SK-N-SH (cell line): ENCODE results near the gene CTAG1A. TPM values are rescaled to one million over a fixed set of nuclear protein-coding genes. Genes with fewer than 3 reads are reported as not detected.

Experiments
- CTCF ChIA-PET: fragments of 300-600, 350-600 bp; formaldehyde crosslinking; extraction: SDS; loops from one replicate; lab custom pipeline; 2021; lab: Yijun Ruan, JAX
- POLR2A ChIA-PET: fragments of 350-600 bp; sonication (Branson Sonifier 250); formaldehyde crosslinking; extraction: SDS; loops from one replicate; lab custom pipeline; 2020; ENCODE audit warnings: antibody characterized with exemption, inconsistent platforms; lab: Yijun Ruan, JAX
- DNase-seq: peaks from one replicate; pipeline ENCODE4 v3.0.0; 2012
- H2AFZ ChIP-seq: fragments of 200-600 bp; sonication (generic); 2 replicates; pipeline ENCODE4 v1.8.1; 2016; ENCODE audit warnings: antibody characterized with exemption, mild to moderate bottlenecking, low read depth
- H3F3A ChIP-seq: fragments of 200-600 bp; sonication (generic); replicated peaks from 2 replicates; pipeline ENCODE3; 2016; ENCODE audit warnings: antibody characterized with exemption, mild to moderate bottlenecking; ENCODE audit not compliant: insufficient read depth
- H3K27ac ChIP-seq, 2 experiments: fragments of 200-500 bp in 1 of 2; fragments of 200-600 bp in 1 of 2; sonication (Bioruptor generic) in 1 of 2; sonication (generic), shearing (Covaris generic) in 1 of 2; 2 replicates each; pipeline versions ENCODE4 v1.5.1 to v1.6.1; 2014 to 2016; ENCODE audit warnings: low read depth in 2 of 2, inconsistent platforms in 1 of 2, low read length in 1 of 2, mild to moderate bottlenecking in 1 of 2, mixed read lengths in 1 of 2
- H3K27me3 ChIP-seq: fragments of 200-600 bp; sonication (generic), shearing (Covaris generic); 2 replicates; pipeline ENCODE4 v1.6.1; 2016; ENCODE audit warnings: mixed run types; ENCODE audit not compliant: insufficient read depth
- H3K36me3 ChIP-seq, 2 experiments: fragments of 200-500 bp in 1 of 2; fragments of 200-600 bp in 1 of 2; sonication (Bioruptor generic) in 1 of 2; sonication (generic) in 1 of 2; replicated peaks in 1 of 2; 2 replicates each; pipeline versions ENCODE3 to v1.5.1; 2014 to 2016; ENCODE audit warnings: low read length in 1 of 2, mild to moderate bottlenecking in 1 of 2; ENCODE audit not compliant: insufficient read depth in 2 of 2, control insufficient read depth in 1 of 2
- H3K4me1 ChIP-seq, 2 experiments: fragments of 200-500 bp in 1 of 2; fragments of 200-600 bp in 1 of 2; sonication (Bioruptor generic) in 1 of 2; sonication (generic), shearing (Covaris generic) in 1 of 2; 2 replicates each; pipeline versions ENCODE4 v1.5.1 to v1.6.1; 2014 to 2016; ENCODE audit warnings: low read depth in 1 of 2, low read length in 1 of 2, mixed run types in 1 of 2; ENCODE audit not compliant: insufficient read depth in 2 of 2, control insufficient read depth in 1 of 2
- H3K4me2 ChIP-seq: fragments of 200-600 bp; sonication (generic), shearing (Covaris generic); 2 replicates; pipeline ENCODE4 v1.6.1; 2017; ENCODE audit warnings: mixed run types
- H3K4me3 ChIP-seq, 2 experiments: fragments of 200-500 bp in 1 of 2; fragments of 200-600 bp in 1 of 2; sonication (Bioruptor generic) in 1 of 2; sonication (generic), shearing (Covaris generic) in 1 of 2; 2 replicates each; pipeline versions ENCODE4 v1.5.1 to v1.8.1; 2014 to 2016; ENCODE audit warnings: low read depth in 2 of 2, inconsistent platforms in 1 of 2, low read length in 1 of 2, mild to moderate bottlenecking in 1 of 2, mixed read lengths in 1 of 2, moderate library complexity in 1 of 2
- H3K79me2 ChIP-seq: fragments of 200-600 bp; sonication (generic); 2 replicates; pipeline ENCODE4 v1.8.1; 2017; ENCODE audit warnings: mild to moderate bottlenecking; ENCODE audit not compliant: insufficient read depth
- H3K9ac ChIP-seq: fragments of 200-600 bp; sonication (generic); 2 replicates; pipeline ENCODE4 v1.6.1; 2017; ENCODE audit warnings: mixed run types
- H3K9me2 ChIP-seq: fragments of 200-600 bp; sonication (generic); 2 replicates; pipeline ENCODE4 v1.6.1; 2017; ENCODE audit warnings: mixed run types
- H3K9me3 ChIP-seq: fragments of 200-600 bp; sonication (generic); 2 replicates; pipeline ENCODE4 v1.6.1; 2017; ENCODE audit warnings: mixed run types, mild to moderate bottlenecking, moderate library complexity
- H4K20me1 ChIP-seq: fragments of 200-600 bp; sonication (generic); 2 replicates; pipeline ENCODE4 v1.6.1; 2017; ENCODE audit warnings: mild to moderate bottlenecking, mixed run types; ENCODE audit not compliant: insufficient read depth
- CHD2 ChIP-seq: fragments of 150-350 bp; IDR thresholded peaks from 2 replicates; pipeline ENCODE4 v1.6.1; 2018; ENCODE audit warnings: low read length; ENCODE audit not compliant: partially characterized antibody
- ELF1 ChIP-seq: IDR thresholded peaks from 2 replicates; pipeline ENCODE4 v1.4.0; 2012
- EP300 ChIP-seq, 2 experiments: IDR thresholded peaks; 2 replicates each; pipeline versions ENCODE4 v1.4.0 to v1.6.1; 2012; ENCODE audit warnings: borderline replicate concordance in 1 of 2, low read depth in 1 of 2, low read length in 1 of 2
- EZH2phosphoT487 ChIP-seq: fragments of 200-600 bp; sonication (generic); IDR thresholded peaks from 2 replicates; pipeline ENCODE4 v1.6.1; 2017; ENCODE audit warnings: low read depth, mixed run types, mild to moderate bottlenecking, antibody characterized with exemption, moderate library complexity, borderline replicate concordance
- FOSL2 ChIP-seq: IDR thresholded peaks from 2 replicates; pipeline ENCODE4 v1.4.0; 2012; ENCODE audit warnings: low read depth, mild to moderate bottlenecking, moderate library complexity, borderline replicate concordance
- FOXJ3 ChIP-seq: sonication (generic); formaldehyde crosslinking; IDR thresholded peaks from 2 replicates; pipeline ENCODE4 v1.5.1; 2020; ENCODE audit warnings: mild to moderate bottlenecking, missing genetic modification reagents
- FOXM1 ChIP-seq: IDR thresholded peaks from 2 replicates; pipeline ENCODE4 v1.4.0; 2012; ENCODE audit warnings: low read depth, mild to moderate bottlenecking
- GABPA ChIP-seq: IDR thresholded peaks from 2 replicates; pipeline ENCODE4 v1.4.0; 2012; ENCODE audit warnings: low read depth, mild to moderate bottlenecking
- GATA2 ChIP-seq: sonication (generic); formaldehyde crosslinking; IDR thresholded peaks from 2 replicates; pipeline ENCODE4 v1.5.0; 2020; ENCODE audit warnings: mild to moderate bottlenecking, missing genetic modification reagents
- JUND ChIP-seq: IDR thresholded peaks from 2 replicates; pipeline ENCODE4 v1.4.0; 2012
- MXI1 ChIP-seq: IDR thresholded peaks from 2 replicates; pipeline ENCODE4 v1.6.1; 2012; ENCODE audit warnings: mild to moderate bottlenecking, low read depth, low read length, improper control_type of control experiment
- NFIC ChIP-seq: IDR thresholded peaks from 2 replicates; pipeline ENCODE4 v1.4.0; 2012; ENCODE audit warnings: borderline replicate concordance
- NRF1 ChIP-seq: IDR thresholded peaks from 2 replicates; pipeline ENCODE4 v1.6.1; 2012; ENCODE audit warnings: low read depth, mild to moderate bottlenecking, low read length
- POLR2AphosphoS5 ChIP-seq: IDR thresholded peaks from 2 replicates; pipeline ENCODE4 v1.6.1; 2012; ENCODE audit warnings: low read depth, low read length
- RAD21 ChIP-seq: IDR thresholded peaks from 2 replicates; pipeline ENCODE4 v1.6.1; 2012; ENCODE audit warnings: mild to moderate bottlenecking, low read length
- REST ChIP-seq: IDR thresholded peaks from 2 replicates; pipeline ENCODE4 v1.6.1; 2012; ENCODE audit warnings: mild to moderate bottlenecking, low read depth, low read length, moderate library complexity
- SIN3A ChIP-seq: IDR thresholded peaks from 2 replicates; pipeline ENCODE4 v1.6.1; 2012; ENCODE audit warnings: low read depth, mild to moderate bottlenecking, low read length, moderate library complexity, borderline replicate concordance
- TAF1 ChIP-seq: IDR thresholded peaks from 2 replicates; pipeline ENCODE4 v1.6.1; 2012; ENCODE audit warnings: low read depth, mild to moderate bottlenecking, low read length, moderate library complexity, borderline replicate concordance
- WGBS: methylation state at CpG from one replicate; pipeline ENCODE4 v1.1.6; 2017; ENCODE audit warnings: low lambda C conversion rate; 5-methylcytosine and 5-hydroxymethylcytosine counted together
- polyA plus RNA-seq, 3 experiments: library from polyadenylated mRNA; depleted of rRNA; stranded (reverse); fragments of >200 nt; gene quantifications; 2 replicates each; pipeline ENCODE4 v1.2.3, GENCODE V29; 2012
- TF ChIP-seq, protein P1 (sequence below): fragments of 150-350 bp; IDR thresholded peaks from 2 replicates; pipeline ENCODE4 v1.6.1; 2017; ENCODE audit warnings: antibody characterized with exemption, low read length, low read depth, borderline replicate concordance
- TF ChIP-seq, protein P2 (sequence below): IDR thresholded peaks from 2 replicates; pipeline ENCODE4 v1.4.0; 2012; ENCODE audit warnings: low read depth, borderline replicate concordance
- TF ChIP-seq, protein P3 (sequence below): fragments of 200-600 bp; sonication (generic); IDR thresholded peaks from 2 replicates; pipeline ENCODE4 v1.6.1; 2017; ENCODE audit warnings: antibody characterized with exemption, mild to moderate bottlenecking, moderate library complexity

The CTAG1A gene
- polyA plus RNA-seq, 1 of the 3 experiments (the other 2 are of a cell fraction): not detected

DNA sequence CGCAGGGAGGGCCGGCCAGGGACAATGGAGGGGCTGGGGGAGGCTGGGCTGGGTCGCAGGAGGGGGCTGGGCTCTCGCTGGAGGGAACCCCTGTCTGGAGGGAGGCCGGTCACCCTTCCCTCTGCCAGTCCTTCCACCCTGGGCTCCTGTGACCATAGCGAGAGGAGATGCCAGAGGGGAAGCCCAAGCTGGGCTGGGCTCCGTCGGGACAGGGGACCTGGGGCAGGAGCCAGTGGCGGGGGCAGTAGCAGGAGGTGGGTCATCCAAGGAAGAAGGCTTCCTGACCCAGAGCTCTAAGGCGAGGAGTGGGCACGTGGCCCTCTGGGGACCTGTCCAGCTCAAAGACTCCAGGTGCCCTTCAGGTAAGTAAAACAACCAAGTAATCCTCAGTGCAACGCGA lies 17.3 kb downstream of the CTAG1A start:
- Histone ChIP-seq H3K9me2 (no peaks in the 10 kb centered on the region), H3K9me3 (no peaks in the 10 kb centered on the region)
- no peak for TF ChIP-seq FOXJ3 (CRISPR knock-in tag)
- TF ChIP-seq JUND: no peak
- no peak for TF ChIP-seq FOXM1
- TF ChIP-seq GABPA: no peak
- TF ChIP-seq, protein P1, sequence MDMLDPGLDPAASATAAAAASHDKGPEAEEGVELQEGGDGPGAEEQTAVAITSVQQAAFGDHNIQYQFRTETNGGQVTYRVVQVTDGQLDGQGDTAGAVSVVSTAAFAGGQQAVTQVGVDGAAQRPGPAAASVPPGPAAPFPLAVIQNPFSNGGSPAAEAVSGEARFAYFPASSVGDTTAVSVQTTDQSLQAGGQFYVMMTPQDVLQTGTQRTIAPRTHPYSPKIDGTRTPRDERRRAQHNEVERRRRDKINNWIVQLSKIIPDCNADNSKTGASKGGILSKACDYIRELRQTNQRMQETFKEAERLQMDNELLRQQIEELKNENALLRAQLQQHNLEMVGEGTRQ: no peak
- TF ChIP-seq RAD21: no peak
- TF ChIP-seq SIN3A: no peak
- no peak for TF ChIP-seq NRF1
- TF ChIP-seq EP300 (IDR thresholded peaks at IDR 0.05; ENCODE audit: borderline replicate concordance in 1 of 2, low read depth in 1 of 2, low read length in 1 of 2): no peak
- no peak for TF ChIP-seq CHD2
- TF ChIP-seq, protein P2, sequence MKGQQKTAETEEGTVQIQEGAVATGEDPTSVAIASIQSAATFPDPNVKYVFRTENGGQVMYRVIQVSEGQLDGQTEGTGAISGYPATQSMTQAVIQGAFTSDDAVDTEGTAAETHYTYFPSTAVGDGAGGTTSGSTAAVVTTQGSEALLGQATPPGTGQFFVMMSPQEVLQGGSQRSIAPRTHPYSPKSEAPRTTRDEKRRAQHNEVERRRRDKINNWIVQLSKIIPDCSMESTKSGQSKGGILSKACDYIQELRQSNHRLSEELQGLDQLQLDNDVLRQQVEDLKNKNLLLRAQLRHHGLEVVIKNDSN: no peak
- no peak for TF ChIP-seq MXI1
- TF ChIP-seq POLR2AphosphoS5: no peak
- TF ChIP-seq EZH2phosphoT487: no peak
- no peak for TF ChIP-seq GATA2 (CRISPR knock-in tag)
- TF ChIP-seq NFIC: no peak
- no peak for TF ChIP-seq TAF1
- TF ChIP-seq, all 33 proteins: peak for 0
- H4K20me1 ChIP-seq: no peaks in the 10 kb centered on the region
- no peak overlapping the region for H3K4me2 ChIP-seq
- H3K4me1 ChIP-seq: peaks cover 0 to 10% of the 10 kb centered on the region in 2 experiments; a peak in 1 of 4 replicates
- H3K79me2 ChIP-seq: no peaks in the 10 kb centered on the region
- H2AFZ ChIP-seq: no peak overlapping the region
- ChIA-PET CTCF (no interaction called here), POLR2A (no interaction called here)
- whole genome bisulfite sequencing: 32% methylated on average over 11 of the region's 13 CpGs
- H3F3A ChIP-seq: peaks cover 8% of the 10 kb centered on the region
- no peaks in the 10 kb centered on the region for H3K36me3 ChIP-seq
- no peak for DNase-seq
- no peak overlapping the region for H3K9ac ChIP-seq
- no peak overlapping the region for H3K27ac ChIP-seq
- H3K27me3 ChIP-seq: 0 out of 2 replicates have a peak, but pooled peaks cover 8% of the 10 kb centered on the region
- no peak overlapping the region for H3K4me3 ChIP-seq

- no peak overlapping the region for H3K9ac ChIP-seq
- peaks cover 8% of the 10 kb centered on the region for H3F3A ChIP-seq
- no peak overlapping the region for H2AFZ ChIP-seq
- peaks cover 8% of the 10 kb centered on the region; the same call in 1 of the 2 replicates for H3K27me3 ChIP-seq
- DNase-seq: no peak
- no peaks in the 10 kb centered on the region for H4K20me1 ChIP-seq
- WGBS: 50% methylated on average over 18 of the region's 18 CpGs
- H3K27ac ChIP-seq: no peak overlapping the region
- POLR2A ChIA-PET: no interaction called here
- CTCF ChIA-PET: no interaction called here
- H3K9me2 ChIP-seq: no peaks in the 10 kb centered on the region
- H3K79me2 ChIP-seq: no peaks in the 10 kb centered on the region
- H3K4me1 ChIP-seq: peaks cover 0 to 10% of the 10 kb centered on the region in 2 experiments; a peak in 1 of 4 replicates
- H3K36me3 ChIP-seq: no peaks in the 10 kb centered on the region
- no peak overlapping the region for H3K4me3 ChIP-seq
- H3K4me2 ChIP-seq: no peak overlapping the region; the same call in 1 of the 2 replicates
- H3K9me3 ChIP-seq: no peaks in the 10 kb centered on the region
- no peak for TF ChIP-seq FOSL2
- no peak for TF ChIP-seq ELF1
- TF ChIP-seq, protein P3, sequence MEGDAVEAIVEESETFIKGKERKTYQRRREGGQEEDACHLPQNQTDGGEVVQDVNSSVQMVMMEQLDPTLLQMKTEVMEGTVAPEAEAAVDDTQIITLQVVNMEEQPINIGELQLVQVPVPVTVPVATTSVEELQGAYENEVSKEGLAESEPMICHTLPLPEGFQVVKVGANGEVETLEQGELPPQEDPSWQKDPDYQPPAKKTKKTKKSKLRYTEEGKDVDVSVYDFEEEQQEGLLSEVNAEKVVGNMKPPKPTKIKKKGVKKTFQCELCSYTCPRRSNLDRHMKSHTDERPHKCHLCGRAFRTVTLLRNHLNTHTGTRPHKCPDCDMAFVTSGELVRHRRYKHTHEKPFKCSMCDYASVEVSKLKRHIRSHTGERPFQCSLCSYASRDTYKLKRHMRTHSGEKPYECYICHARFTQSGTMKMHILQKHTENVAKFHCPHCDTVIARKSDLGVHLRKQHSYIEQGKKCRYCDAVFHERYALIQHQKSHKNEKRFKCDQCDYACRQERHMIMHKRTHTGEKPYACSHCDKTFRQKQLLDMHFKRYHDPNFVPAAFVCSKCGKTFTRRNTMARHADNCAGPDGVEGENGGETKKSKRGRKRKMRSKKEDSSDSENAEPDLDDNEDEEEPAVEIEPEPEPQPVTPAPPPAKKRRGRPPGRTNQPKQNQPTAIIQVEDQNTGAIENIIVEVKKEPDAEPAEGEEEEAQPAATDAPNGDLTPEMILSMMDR: no peak
- TF ChIP-seq EZH2phosphoT487: no peak
- no peak for TF ChIP-seq POLR2AphosphoS5
- TF ChIP-seq REST: no peak
- no peak for TF ChIP-seq SIN3A
- no peak for TF ChIP-seq CHD2
These were observed 18.0 kb downstream of the CTAG1A start for GRCh38 chrX:154602766-154603437.
